Mesenchymal stem cell (in vitro differentiated cells and primary cell): ENCODE data around the gene GAS7.

Experiments
- DNase-seq: peaks from one replicate; pipeline ENCODE4 v3.0.0-alpha.2; 2013
- H2AFZ ChIP-seq: one replicate; pipeline ENCODE4 v1.6.1; 2013; ENCODE audit warnings: low read depth, mild to moderate bottlenecking, control low read depth, inconsistent platforms, low read length, moderate library complexity
- H2AK5ac ChIP-seq: 2 replicates; pipeline ENCODE4 v1.6.1; 2013; ENCODE audit warnings: low read length, moderate library complexity, mild to moderate bottlenecking, inconsistent platforms; ENCODE audit not compliant: severe bottlenecking
- H2BK120ac ChIP-seq: one replicate; pipeline ENCODE4 v1.6.1; 2013; ENCODE audit warnings: low read depth, mild to moderate bottlenecking, inconsistent platforms, low read length, moderate library complexity
- H2BK12ac ChIP-seq, 2 experiments: one replicate each; pipeline ENCODE4 v1.6.1; 2013; ENCODE audit warnings: inconsistent platforms in 2 of 2, low read length in 2 of 2, mild to moderate bottlenecking in 2 of 2, moderate library complexity in 2 of 2, control low read depth in 1 of 2
- H2BK15ac ChIP-seq: one replicate; pipeline ENCODE4 v1.6.1; 2013; ENCODE audit warnings: mild to moderate bottlenecking, low read depth, inconsistent platforms; ENCODE audit not compliant: poor library complexity, severe bottlenecking
- H2BK5ac ChIP-seq: 2 replicates; pipeline ENCODE4 v1.6.1; 2013; ENCODE audit warnings: low read depth, mild to moderate bottlenecking, low read length, control low read depth, inconsistent platforms; ENCODE audit not compliant: poor library complexity, severe bottlenecking
- H3K14ac ChIP-seq, 2 experiments: one replicate each; pipeline ENCODE4 v1.6.1; 2013; ENCODE audit warnings: inconsistent platforms in 2 of 2, low read length in 2 of 2, control low read depth in 1 of 2, mild to moderate bottlenecking in 1 of 2, moderate library complexity in 1 of 2
- H3K18ac ChIP-seq, 2 experiments: one replicate each; pipeline ENCODE4 v1.6.1; 2013; ENCODE audit warnings: inconsistent platforms in 2 of 2, low read length in 2 of 2, control low read depth in 1 of 2, low read depth in 1 of 2, mild to moderate bottlenecking in 1 of 2
- H3K23ac ChIP-seq, 2 experiments: one replicate each; pipeline ENCODE4 v1.6.1; 2013; ENCODE audit warnings: inconsistent platforms in 2 of 2, low read length in 2 of 2, mild to moderate bottlenecking in 2 of 2, moderate library complexity in 2 of 2, control low read depth in 1 of 2
- H3K27ac ChIP-seq: 2 replicates; pipeline ENCODE4 v1.5.1; 2013; ENCODE audit warnings: mild to moderate bottlenecking, moderate library complexity, low read length, control low read depth, inconsistent platforms; ENCODE audit not compliant: poor library complexity, severe bottlenecking
- H3K27me3 ChIP-seq, 2 experiments: 2 replicates each; pipeline versions ENCODE4 v1.6.1 to v1.7.0; 2013; ENCODE audit warnings: low read length in 2 of 2, mild to moderate bottlenecking in 2 of 2, moderate library complexity in 2 of 2, control low read depth in 1 of 2, inconsistent platforms in 1 of 2; ENCODE audit not compliant: control insufficient read depth in 1 of 2, insufficient read depth in 1 of 2
- H3K36me3 ChIP-seq, 2 experiments: 2 replicates each; pipeline versions ENCODE4 v1.6.1 to v1.7.0; 2013; ENCODE audit warnings: low read length in 2 of 2, control low read depth in 1 of 2, inconsistent platforms in 1 of 2, low read depth in 1 of 2, mild to moderate bottlenecking in 1 of 2; ENCODE audit not compliant: insufficient read depth in 2 of 2, control insufficient read depth in 1 of 2
- H3K4ac ChIP-seq, 2 experiments: one replicate each; pipeline ENCODE4 v1.6.1; 2013; ENCODE audit warnings: inconsistent platforms in 2 of 2, low read length in 2 of 2, mild to moderate bottlenecking in 2 of 2, moderate library complexity in 2 of 2, control low read depth in 1 of 2, low read depth in 1 of 2
- H3K4me1 ChIP-seq: 2 replicates; pipeline ENCODE4 v1.6.1; 2013; ENCODE audit warnings: low read depth, low read length, control low read depth; ENCODE audit not compliant: control insufficient read depth, insufficient read depth
- H3K4me2 ChIP-seq: 2 replicates; pipeline ENCODE4 v1.6.1; 2013; ENCODE audit warnings: low read length, mild to moderate bottlenecking, inconsistent platforms; ENCODE audit not compliant: poor library complexity, severe bottlenecking
- H3K4me3 ChIP-seq, 2 experiments: 2 replicates each; pipeline versions ENCODE4 v1.5.1 to v1.7.0; 2013; ENCODE audit warnings: low read length in 2 of 2, mild to moderate bottlenecking in 2 of 2, control low read depth in 1 of 2, low read depth in 1 of 2; ENCODE audit not compliant: insufficient read depth in 1 of 2
- H3K79me1 ChIP-seq: replicated peaks from 2 replicates; pipeline ENCODE4 v1.6.1; 2013; ENCODE audit warnings: mild to moderate bottlenecking, control low read depth, low read length, inconsistent platforms; ENCODE audit not compliant: poor library complexity, severe bottlenecking
- H3K9ac ChIP-seq: 2 replicates; pipeline ENCODE4 v1.7.0; 2013; ENCODE audit warnings: mild to moderate bottlenecking, low read length, moderate library complexity
- H3K9me3 ChIP-seq: 2 replicates; pipeline ENCODE4 v1.7.0; 2013; ENCODE audit warnings: mild to moderate bottlenecking, low read length; ENCODE audit not compliant: control insufficient read depth
- H4K8ac ChIP-seq: one replicate; pipeline ENCODE4 v1.6.1; 2013; ENCODE audit warnings: inconsistent platforms, mild to moderate bottlenecking, low read length, moderate library complexity
- H4K91ac ChIP-seq: one replicate; pipeline ENCODE4 v1.6.1; 2013; ENCODE audit warnings: mild to moderate bottlenecking, low read length, inconsistent platforms
- WGBS: methylation state at CpG from one replicate; pipeline ENCODE4 v1.1.7; 2013; ENCODE audit warnings: mixed read lengths; 5-methylcytosine and 5-hydroxymethylcytosine counted together

GAS7 gene

DNA sequence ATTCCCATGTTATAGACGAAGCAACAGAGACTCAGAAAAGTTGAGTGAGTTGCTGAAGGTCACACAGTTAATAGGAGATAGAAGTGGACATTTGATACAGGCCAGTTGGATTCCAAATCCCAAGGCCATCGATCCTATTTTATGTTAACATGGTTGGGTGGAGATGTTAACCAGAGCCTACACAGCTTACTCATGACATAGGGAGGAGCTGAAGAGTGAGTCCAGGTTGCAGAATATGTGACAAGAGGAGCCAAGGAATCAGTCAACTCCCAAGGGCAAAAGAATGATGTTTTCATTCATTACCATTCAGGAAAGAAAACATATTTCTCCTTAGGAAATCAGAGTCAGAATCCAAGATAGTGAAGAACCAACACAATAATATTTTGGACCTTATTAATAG lies 40.3 kb upstream of the GAS7 start:
- H3K23ac ChIP-seq, result no peak overlapping the region
- H3K4me2 ChIP-seq, result no peak overlapping the region
- H3K27me3 ChIP-seq, result peaks cover 0 to 3% of the 10 kb centered on the region in 2 experiments
- H3K9me3 ChIP-seq, result no peaks in the 10 kb centered on the region
- no peak for DNase-seq
- H2BK5ac ChIP-seq, result no peak overlapping the region
- no peak overlapping the region for H2BK120ac ChIP-seq
- H2AFZ ChIP-seq, result no peak overlapping the region
- no peak overlapping the region for H2AK5ac ChIP-seq
- no peak overlapping the region for H2BK15ac ChIP-seq
- H3K18ac ChIP-seq, result no peak overlapping the region
- H3K4ac ChIP-seq, result no peak overlapping the region
- H3K14ac ChIP-seq, result no peak overlapping the region
- H3K9ac ChIP-seq, result no peak overlapping the region
- 71% methylated on average over 2 of the region's 2 CpGs for WGBS
- no peaks in the 10 kb centered on the region for H3K4me1 ChIP-seq
- no peaks in the 10 kb centered on the region for H3K36me3 ChIP-seq
- H2BK12ac ChIP-seq, result no peak overlapping the region
- no peak overlapping the region for H3K4me3 ChIP-seq
- no peak overlapping the region for H3K27ac ChIP-seq
- no peak overlapping the region for H4K8ac ChIP-seq
- H3K79me1 ChIP-seq, result no peaks in the 10 kb centered on the region
- H4K91ac ChIP-seq, result no peak overlapping the region

DNA sequence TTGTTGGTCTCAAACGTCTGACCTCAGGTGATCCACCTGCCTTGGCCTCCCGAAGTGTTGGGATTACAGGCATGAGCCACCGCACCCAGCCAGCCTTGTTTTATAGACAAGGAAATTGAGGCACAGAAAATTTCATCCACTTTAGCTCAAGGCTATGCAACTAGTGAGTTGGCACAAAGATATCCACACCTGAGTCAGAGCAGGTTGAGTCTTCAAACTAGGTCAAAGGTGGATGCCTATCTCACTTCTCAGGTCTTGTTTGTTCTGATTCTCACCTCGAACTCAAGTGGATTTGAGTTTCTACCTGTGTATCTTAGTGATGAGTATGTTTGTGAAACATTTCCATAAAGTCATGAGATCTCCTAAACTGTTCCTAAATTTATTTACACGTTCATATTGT lies 35.6 kb upstream of the GAS7 start:
- H3K4me1 ChIP-seq, result no peaks in the 10 kb centered on the region
- no peak overlapping the region for H2AK5ac ChIP-seq
- no peak for DNase-seq
- no peak overlapping the region for H3K4me2 ChIP-seq
- no peak overlapping the region for H2BK15ac ChIP-seq
- no peak overlapping the region for H2BK5ac ChIP-seq
- no peak overlapping the region for H4K8ac ChIP-seq
- H3K14ac ChIP-seq, result no peak overlapping the region
- H3K4me3 ChIP-seq, result no peak overlapping the region
- no peaks in the 10 kb centered on the region for H3K36me3 ChIP-seq
- H3K23ac ChIP-seq, result no peak overlapping the region
- no peak overlapping the region for H4K91ac ChIP-seq
- 86% methylated on average over 5 of the region's 5 CpGs for WGBS
- no peak overlapping the region for H3K4ac ChIP-seq
- H2BK120ac ChIP-seq, result no peak overlapping the region
- no peak overlapping the region for H2AFZ ChIP-seq
- H2BK12ac ChIP-seq, result no peak overlapping the region
- no peaks in the 10 kb centered on the region for H3K9me3 ChIP-seq
- no peak overlapping the region for H3K9ac ChIP-seq
- H3K18ac ChIP-seq, result no peak overlapping the region
- peaks cover 0 to 6% of the 10 kb centered on the region in 2 experiments for H3K27me3 ChIP-seq
- no peaks in the 10 kb centered on the region for H3K79me1 ChIP-seq
- H3K27ac ChIP-seq, result no peak overlapping the region

DNA sequence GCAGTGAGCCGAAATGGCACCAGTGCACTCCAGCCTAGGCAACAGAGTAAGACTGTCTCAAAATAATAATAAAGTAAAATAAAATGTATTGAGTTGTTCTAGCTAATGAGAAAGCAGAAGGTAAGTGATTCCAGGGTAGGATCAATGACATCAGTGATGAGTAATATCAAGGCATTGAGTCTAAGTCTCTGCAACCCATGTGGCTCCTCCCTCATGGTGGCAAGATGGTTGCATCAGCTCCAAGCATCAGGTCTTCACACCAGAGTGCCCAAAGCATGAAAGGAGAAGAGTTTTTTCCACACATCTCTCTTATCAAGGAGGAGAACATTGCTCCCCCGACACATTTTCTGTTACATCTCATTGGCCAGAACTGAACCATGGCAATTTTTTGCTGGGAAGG lies 34.8 kb upstream of the GAS7 start:
- H2BK15ac ChIP-seq, result no peak overlapping the region
- no peak overlapping the region for H3K4me2 ChIP-seq
- 90% methylated on average over 1 of the region's 2 CpGs for WGBS

DNA sequence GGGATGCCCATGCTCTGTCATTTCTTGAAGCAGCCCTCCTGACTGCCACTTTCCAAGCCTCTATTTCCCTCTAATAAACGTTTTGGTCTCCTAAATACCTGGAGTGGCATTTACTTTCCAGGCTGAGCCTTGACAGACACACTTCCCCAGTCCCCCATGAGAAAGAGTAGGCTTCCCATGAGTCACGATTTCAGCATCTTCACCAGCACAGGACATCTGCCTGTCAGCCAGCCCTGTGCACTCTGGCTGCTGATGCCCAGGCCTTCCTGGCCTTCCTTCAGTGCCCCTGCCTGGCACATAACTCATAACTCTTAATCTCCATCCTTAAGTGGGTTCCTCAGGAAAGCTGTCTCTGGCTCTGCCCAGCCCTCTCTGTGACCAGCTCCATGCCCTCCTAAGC lies 30.8 kb upstream of the GAS7 start:
- no peak overlapping the region for H2BK120ac ChIP-seq
- no peak overlapping the region for H2AK5ac ChIP-seq
- H3K18ac ChIP-seq, result no peak overlapping the region
- no peak overlapping the region for H3K27ac ChIP-seq
- no peaks in the 10 kb centered on the region for H3K9me3 ChIP-seq
- no peaks in the 10 kb centered on the region for H3K4me1 ChIP-seq
- no peak overlapping the region for H4K8ac ChIP-seq
- no peaks in the 10 kb centered on the region for H3K79me1 ChIP-seq
- H2BK12ac ChIP-seq, result no peak overlapping the region
- H3K4me3 ChIP-seq, result no peak overlapping the region
- H3K23ac ChIP-seq, result no peak overlapping the region
- no peak overlapping the region for H2AFZ ChIP-seq
- H3K36me3 ChIP-seq, result no peaks in the 10 kb centered on the region
- no peak overlapping the region for H3K4ac ChIP-seq
- H3K14ac ChIP-seq, result no peak overlapping the region
- peaks cover 0 to 3% of the 10 kb centered on the region in 2 experiments for H3K27me3 ChIP-seq
- WGBS, result 55% methylated on average over 2 of the region's 2 CpGs
- no peak overlapping the region for H2BK5ac ChIP-seq
- no peak overlapping the region for H3K4me2 ChIP-seq
- no peak overlapping the region for H2BK15ac ChIP-seq
- no peak overlapping the region for H3K9ac ChIP-seq
- no peak for DNase-seq
- no peak overlapping the region for H4K91ac ChIP-seq

More for the DNA sequence above, 34.8 kb upstream of the GAS7 start:
- Histone ChIP-seq H4K8ac (no peak overlapping the region), H3K79me1 (no peaks in the 10 kb centered on the region), H3K14ac (no peak overlapping the region), H3K4ac (no peak overlapping the region), H3K4me1 (no peaks in the 10 kb centered on the region), H3K9ac (no peak overlapping the region), H3K27ac (no peak overlapping the region), H3K23ac (no peak overlapping the region), H2BK5ac (no peak overlapping the region), H2BK120ac (no peak overlapping the region), H3K4me3 (no peak overlapping the region), H3K36me3 (no peaks in the 10 kb centered on the region), H2AK5ac (no peak overlapping the region), H2BK12ac (no peak overlapping the region), H2AFZ (no peak overlapping the region), H3K27me3 (peaks cover 0 to 3% of the 10 kb centered on the region in 2 experiments), H4K91ac (no peak overlapping the region), H3K9me3 (no peaks in the 10 kb centered on the region), H3K18ac (no peak overlapping the region)
- DNase-seq, result no peak
